Measurements from ENCODE around the gene UPK1A.

The UPK1A gene

DNA sequence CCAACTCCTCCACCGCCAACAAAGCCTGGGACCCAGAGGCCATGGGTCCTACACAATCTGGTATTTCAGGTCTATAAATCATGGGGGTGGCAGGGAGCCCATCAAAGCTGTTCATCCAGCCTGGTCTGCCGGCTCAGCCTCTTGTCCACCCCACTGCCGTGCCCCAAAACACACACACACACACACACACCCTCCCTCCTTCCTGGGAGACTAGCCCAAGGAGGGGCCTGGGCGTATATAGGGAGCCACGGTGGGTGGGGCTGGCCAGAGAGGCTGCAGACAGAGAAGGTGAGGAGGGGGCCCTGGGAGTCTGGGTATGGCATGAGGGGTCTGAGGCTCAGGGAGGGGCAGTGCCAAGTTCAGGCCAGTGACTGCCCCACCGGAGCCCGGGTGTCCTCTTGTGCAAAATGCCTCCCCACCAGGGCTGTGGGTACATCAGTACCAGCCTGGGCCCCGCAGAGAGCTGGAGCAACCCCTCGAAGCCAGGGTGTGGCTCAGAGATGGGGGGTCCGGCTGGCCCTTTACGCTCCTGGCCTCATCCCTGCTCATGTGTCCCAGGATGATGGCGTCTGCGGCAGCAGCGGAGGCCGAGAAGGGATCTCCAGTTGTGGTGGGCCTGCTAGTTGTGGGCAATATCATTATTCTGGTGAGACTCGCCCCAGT is at the start of gene UPK1A:
Gene UPK1A (plus strand): TSS at position 267 of the 663 bp plus-strand sequence. CDS start 296 bp downstream, at position 563.
- DNase-seq (ENCODE audit: low spot score) = no peak

DNA sequence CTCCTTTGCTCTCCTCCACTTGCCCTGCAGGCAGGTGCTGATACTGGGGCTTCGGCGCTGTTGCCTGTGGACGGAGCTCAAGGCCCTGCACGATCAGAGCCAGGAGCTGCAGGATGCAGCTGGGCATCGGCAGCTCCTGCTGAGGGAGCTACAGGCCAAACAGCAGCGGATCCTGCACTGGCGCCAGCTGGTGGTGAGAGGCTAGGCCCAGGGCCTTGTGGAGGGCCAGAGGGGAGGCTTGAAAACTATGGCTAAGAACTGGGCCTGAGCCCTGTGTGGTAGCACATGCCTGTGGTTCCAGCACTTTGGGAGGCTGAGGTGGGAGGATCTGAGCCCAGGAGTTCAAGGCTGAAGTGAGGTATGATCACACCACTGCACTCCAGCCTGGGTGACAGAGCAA is 47.5 kb upstream of the UPK1A start:
- no peak for DNase-seq (ENCODE audit: low spot score)

DNA sequence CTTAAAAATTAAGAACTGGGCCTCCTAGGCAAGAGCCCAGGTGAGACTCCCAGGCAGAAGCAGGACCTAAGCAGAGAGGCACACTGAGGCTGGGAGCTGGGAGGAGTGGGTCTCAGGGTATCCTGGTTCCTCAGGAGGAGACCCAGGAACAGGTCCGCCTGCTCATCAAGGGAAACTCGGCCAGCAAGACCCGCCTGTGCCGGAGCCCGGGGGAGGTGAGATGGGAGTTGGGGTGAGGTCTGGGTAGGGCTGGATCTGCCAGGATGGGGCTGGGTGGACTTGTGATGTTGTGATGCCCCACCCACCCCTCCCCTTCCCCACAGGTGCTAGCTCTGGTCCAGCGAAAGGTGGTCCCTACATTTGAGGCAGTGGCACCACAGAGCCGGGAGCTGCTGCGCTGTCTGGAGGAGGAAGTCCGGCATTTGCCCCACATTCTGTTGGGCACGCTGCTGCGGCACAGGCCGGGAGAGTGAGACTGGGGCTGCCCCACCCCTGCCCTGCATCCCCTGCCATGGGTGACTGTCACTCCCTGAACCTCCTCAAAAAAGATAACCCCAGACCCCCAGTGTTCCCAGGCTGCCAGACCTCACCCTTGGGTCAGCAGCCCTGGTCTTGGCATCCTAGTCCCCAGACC is 46.9 kb upstream of the UPK1A start:
- DNase-seq (ENCODE audit: low spot score) = no peak

DNA sequence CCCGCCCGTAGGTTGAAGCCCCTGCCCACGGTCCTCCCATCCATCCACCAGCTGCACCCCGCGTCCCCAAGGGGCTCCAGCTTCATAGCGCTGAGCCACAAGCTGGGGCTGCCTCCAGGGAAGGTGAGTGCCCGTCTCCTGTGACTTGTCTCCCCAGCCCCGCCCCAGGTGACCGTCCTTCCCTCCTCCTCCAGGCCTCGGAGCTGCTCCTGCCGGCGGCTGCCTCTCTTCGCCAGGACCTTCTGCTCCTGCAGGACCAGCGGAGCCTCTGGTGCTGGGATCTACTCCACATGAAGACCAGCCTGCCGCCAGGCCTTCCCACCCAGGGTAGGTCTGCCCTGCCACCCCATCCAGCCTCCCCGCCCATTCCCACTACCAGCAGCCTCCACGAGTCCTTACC is 46.3 kb upstream of the UPK1A start:
- no peak for DNase-seq (ENCODE audit: low spot score)

DNA sequence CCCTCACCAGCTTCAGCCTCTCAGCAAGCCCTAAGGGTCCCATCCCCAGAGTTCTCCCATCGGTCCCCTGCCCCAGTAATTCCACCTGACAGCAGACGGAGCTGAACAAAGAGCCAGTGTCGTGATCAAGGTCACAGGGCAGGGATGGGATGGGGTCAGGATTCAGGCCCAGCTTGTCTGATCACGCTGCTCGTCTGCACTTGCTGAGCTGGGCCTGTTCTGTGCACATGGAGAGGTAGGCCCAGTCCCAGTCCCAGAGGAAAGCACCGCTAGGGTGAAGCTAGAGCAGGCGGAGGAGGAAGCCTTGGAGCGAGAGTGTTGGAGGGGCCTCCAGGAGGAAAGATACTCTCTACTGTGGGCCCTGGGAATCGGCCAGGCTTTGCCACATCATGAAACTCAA is 44.6 kb upstream of the UPK1A start:
- no peak for DNase-seq (ENCODE audit: low spot score)

DNA sequence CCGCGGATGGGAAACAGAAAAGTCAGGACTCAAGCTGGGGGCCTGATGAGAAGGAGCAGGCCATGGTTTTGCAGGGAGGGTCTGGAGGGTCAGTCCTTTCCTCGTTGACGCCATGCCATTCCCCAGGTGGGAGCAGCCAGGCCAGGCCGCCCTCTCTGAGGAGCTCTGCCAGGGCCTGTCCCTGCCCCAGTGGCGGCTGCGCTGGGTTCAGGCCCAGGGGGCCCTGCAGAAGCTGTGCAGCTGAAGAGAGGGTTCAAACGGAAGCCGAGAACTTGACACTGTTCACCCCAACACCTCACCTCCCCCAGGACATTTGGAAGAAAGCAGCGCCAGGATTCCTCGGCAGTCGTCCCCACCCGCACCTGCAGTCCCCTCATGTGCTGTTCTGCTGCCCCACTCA is 43.6 kb upstream of the UPK1A start:
- DNase-seq (ENCODE audit: low spot score) = no peak

DNA sequence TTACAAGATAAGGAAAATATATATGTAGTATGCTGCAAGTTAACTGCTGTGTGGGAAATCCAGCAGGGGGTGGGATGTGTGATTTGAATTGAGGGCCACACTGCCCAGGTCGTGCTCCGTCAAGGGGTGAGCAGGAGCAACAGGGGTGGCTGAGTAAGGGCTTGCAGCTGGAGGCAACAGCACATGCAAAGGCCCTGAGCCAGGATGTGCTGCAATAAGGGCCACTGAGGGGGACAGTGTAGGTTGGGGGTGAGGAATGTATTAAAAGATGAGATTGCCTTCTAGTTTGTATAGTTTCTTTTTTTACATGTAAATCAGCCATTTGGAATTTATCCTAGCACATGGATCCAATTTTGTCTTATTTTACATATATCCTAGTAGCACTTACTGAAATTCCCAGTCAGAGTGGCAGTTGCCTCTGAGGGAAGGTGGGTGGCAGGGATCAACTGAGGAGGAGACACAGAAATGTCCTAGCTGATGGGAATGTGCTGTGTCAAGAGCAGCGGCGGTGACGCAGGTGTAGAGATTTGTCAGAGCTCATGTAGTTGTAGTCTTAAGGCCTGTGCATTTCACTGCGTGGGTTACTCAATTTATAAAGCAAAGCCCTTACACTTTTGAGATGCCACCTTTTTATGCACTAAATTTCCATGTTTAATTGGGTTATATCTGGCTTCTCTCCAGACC is 42.8 kb upstream of the UPK1A start:
- DNase-seq (ENCODE audit: low spot score) = no peak

DNA sequence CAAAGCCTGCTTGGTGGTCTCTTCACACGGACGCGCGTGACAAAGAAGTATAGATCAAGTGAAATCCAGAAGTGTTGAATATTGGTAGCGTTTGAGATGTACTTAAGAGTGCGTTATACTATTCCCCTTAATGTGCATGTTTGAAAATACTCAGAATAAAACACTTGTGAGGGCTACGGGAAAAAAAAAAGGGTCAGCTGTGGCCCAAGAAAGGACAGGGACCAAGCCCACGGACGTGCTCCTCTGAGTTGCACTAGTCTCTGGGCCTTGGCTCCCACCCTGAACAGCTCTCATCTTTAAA is 38.1 kb upstream of the UPK1A start:
- DNase-seq (ENCODE audit: low spot score) = no peak

DNA sequence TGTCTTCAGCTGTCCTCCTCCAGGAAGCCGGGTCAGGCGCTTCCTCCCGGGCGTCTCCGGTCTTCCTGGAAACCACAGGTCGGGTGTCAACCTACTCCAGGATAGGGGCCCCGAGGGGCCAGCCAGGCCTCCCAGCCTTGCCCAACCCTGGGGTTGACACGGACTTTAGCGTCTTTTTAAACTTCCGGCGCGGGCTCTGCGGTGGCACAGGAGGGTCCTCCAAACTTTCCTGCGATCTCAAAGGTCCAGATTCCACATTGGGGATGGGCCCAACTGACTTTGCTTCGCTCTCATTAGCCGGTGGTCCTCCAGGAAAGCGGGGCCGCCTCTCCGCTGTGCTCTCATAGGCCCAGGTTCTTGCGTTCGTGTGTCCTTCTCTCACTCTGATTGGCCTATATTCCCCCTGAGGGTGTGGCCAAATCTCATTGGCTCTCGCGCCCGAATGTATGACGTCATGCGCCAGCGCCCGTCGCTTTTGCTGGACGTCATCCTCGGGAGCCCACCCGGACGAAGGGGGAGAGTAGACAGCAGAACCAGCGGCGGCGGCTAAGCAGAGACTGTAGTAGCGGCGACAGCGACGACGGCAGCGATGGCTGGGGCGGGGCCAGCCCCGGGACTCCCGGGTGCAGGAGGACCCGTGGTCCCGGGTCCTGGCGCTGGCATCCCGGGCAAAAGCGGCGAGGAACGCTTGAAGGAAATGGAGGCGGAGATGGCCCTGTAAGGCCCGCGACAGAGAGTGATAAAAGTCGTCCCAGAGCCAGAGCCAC is 37.6 kb upstream of the UPK1A start, which contains the start of gene RBM42:
Gene RBM42 (plus strand): TSS at position 472 of the 767 bp plus-strand sequence. CDS start 118 bp downstream, at position 590.
- DNase-seq (ENCODE audit: low spot score) = peak; percentile 99

DNA sequence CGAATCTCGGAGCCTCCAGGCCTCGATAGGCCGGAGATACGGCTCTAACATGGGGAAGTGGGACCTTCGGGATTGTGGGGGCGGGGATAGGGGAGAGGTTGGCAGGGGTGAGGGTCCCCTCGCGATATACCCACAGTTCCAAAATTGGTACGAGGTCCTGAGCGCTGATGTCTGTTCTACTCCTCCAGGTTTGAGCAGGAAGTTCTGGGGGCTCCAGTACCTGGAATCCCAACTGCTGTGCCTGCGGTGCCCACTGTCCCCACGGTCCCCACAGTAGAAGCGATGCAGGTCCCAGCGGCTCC is 37.0 kb upstream of the UPK1A start:
- no peak for DNase-seq (ENCODE audit: low spot score)

DNA sequence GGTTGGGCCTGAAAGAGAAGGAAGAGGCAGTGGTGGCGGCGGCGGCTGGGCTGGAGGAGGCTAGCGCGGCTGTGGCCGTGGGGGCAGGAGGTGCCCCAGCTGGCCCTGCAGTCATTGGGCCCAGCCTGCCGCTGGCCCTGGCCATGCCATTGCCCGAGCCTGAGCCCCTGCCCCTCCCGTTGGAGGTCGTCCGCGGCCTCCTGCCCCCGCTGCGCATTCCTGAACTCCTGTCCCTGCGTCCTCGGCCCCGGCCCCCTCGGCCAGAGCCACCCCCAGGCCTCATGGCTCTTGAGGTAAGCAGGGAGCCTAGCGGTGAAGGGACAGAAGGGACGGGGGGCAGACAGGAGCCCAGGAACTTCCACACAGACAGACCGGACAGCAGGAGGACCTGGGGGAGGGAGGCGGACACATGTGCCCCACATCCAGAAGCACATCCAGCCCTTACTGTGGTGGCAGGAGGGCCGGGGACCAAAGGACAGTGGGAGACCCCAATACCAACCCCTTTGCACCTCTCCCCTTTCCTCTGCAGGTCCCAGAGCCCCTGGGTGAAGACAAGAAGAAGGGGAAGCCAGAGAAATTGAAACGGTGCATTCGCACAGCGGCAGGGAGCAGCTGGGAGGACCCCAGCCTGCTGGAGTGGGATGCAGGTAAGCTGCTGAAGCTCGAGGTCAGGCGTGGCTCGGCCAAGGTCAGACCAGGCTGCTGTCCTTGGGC is 32.4 kb upstream of the UPK1A start:
- DNase-seq (ENCODE audit: low spot score) = no peak

DNA sequence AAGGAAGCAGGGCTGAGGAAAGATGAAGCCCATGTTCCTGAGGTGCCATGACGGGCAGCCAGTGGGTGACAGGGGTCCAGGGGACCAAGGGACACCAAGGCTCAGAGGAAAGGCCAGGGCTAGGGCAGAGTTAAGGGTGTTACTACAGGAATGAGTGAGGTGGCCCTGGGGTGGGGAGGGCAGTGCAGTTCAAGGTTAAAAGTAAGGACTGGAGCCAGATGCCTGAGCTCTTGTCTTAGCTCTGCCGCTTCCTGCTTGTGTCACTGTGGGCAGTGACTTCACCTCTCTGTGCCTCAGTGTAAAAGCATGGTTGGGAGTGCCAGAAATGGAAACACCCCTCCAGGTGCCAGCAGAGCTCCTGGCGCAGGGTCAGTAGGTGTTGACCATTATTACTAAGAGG is 29.7 kb upstream of the UPK1A start:
- no peak for DNase-seq (ENCODE audit: low spot score)

DNA sequence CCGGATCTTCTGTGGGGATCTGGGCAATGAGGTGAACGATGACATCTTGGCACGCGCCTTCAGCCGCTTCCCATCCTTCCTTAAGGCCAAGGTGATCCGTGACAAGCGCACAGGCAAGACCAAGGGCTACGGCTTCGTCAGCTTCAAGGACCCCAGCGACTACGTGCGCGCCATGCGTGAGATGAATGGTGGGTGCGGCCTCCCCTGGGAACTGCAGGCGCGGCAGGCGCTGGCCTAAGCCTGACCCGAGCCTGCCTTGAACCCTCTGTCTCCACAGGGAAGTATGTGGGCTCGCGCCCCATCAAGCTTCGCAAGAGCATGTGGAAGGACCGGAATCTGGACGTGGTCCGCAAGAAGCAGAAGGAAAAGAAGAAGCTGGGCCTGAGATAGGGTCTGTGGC is 29.2 kb upstream of the UPK1A start:
- DNase-seq (ENCODE audit: low spot score) = no peak

DNA sequence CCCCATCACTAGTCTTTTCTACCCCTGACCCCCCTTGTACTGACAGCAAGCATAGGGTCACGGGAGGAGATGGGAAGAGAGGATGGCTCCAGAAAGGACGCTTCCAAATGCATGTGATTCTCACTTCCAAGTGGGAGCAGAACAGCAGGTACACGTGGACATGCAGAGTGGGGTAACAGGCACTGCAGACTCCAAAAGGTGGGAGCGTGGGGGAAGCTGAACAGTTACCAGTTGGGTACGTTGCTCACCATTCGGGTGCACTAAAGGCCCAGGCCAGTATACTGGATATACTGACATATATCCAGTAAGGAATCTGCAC is 27.0 kb upstream of the UPK1A start:
- DNase-seq (ENCODE audit: low spot score) = no peak

DNA sequence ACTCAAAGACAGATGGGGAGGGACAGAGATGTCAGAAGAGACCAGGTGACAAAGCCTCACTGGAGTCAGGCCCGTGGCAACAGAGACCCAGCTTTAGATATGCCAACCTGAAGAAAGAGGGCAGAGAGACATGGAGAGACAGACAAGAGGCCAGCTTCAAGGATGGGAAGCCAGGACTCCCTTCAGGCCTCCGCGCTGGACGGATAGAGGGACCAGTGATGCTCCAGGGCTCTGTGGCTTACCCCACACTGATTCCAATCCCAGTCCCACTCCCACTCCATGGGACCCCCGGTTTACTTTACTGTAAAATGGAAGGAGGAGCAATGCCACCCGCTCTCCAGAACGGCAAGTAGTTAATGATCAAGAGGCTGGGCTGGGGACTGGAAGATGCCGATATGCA is 26.5 kb upstream of the UPK1A start:
- no peak for DNase-seq (ENCODE audit: low spot score)

DNA sequence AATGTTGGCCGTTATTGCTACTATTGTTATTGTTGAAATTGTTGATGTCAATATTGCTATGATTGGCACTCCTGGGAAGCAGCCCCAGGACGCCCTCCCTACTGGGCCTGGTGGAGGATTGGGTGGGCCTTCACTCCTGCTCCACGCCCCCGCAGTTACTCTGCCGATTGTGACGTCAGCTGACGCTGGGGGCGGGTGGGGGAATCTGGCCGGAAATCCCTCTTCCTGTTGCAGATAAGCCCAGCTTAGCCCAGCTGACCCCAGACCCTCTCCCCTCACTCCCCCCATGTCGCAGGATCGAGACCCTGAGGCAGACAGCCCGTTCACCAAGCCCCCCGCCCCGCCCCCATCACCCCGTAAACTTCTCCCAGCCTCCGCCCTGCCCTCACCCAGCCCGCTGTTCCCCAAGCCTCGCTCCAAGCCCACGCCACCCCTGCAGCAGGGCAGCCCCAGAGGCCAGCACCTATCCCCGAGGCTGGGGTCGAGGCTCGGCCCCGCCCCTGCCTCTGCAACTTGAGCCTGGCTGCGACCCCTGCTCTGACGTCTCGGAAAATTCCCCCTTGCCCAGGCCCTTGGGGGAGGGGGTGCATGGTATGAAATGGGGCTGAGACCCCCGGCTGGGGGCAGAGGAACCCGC is 24.7 kb upstream of the UPK1A start, which contains the start of gene ETV2:
Gene ETV2 (plus strand): TSS at position 231 of the 637 bp plus-strand sequence. CDS start 716 bp downstream, outside the sequence.
- DNase-seq (ENCODE audit: low spot score) = no peak

DNA sequence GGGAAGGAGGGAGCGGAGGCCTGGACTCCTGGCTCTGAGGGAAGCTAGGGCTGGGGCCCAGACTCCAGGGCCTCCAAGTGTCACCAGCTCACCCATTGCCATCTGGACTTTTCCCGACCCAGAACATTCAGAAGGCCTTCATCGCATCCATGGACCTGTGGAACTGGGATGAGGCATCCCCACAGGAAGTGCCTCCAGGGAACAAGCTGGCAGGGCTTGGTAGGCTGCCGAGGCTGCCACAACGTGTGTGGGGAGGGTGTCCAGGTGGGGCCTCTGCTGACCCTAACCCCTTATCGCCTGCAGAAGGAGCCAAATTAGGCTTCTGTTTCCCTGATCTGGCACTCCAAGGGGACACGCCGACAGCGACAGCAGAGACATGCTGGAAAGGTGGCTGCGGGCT is 24.0 kb upstream of the UPK1A start:
- DNase-seq (ENCODE audit: low spot score) = no peak

DNA sequence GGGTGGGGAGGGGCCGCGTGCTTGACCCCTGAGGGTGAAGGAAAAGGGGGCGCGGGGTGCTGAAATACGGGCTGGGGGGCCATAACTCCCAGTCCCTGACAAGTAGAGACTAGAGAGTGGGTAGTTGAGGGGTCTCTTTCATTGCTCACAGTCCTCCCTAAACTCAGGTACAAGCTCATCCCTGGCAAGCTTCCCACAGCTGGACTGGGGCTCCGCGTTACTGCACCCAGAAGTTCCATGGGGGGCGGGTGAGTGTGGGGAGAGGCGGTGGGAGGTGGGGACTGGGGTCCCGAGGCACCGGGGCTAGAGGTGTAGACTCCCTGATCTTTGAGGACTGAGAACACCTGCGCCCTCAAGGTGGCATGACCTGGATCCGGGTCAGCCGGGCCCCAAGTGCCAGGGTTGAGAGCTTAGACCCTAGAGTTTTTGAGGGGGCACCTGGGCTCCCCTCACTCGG is 23.5 kb upstream of the UPK1A start:
- DNase-seq (ENCODE audit: low spot score) = no peak

DNA sequence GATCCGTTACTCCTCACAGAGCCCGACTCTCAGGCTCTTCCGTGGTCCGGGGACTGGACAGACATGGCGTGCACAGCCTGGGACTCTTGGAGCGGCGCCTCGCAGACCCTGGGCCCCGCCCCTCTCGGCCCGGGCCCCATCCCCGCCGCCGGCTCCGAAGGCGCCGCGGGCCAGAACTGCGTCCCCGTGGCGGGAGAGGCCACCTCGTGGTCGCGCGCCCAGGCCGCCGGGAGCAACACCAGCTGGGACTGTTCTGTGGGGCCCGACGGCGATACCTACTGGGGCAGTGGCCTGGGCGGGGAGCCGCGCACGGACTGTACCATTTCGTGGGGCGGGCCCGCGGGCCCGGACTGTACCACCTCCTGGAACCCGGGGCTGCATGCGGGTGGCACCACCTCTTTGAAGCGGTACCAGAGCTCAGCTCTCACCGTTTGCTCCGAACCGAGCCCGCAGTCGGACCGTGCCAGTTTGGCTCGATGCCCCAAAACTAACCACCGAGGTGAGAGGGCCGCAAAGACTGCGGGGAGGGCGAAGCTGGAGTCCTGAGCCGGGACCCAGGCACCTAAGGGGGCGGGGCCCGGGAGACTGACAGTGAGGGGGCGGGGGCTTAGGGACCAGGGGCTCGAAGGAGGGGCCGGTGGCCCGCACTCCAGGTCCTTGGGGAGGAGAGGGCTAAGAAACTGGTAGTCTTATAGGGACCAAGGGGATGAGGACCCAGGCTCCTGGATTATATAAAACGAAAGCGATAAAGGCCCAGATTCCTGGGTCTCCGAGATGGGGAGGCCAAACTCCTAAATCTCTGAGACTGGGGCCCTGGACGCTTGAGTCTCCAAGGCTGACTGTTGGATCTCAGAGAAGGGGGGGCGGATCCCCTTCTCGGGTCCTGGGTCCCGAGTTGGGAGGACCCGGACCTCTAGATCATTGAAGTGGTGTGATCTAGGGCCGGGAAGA is 22.8 kb upstream of the UPK1A start:
- DNase-seq (ENCODE audit: low spot score) = peak; percentile 79

DNA sequence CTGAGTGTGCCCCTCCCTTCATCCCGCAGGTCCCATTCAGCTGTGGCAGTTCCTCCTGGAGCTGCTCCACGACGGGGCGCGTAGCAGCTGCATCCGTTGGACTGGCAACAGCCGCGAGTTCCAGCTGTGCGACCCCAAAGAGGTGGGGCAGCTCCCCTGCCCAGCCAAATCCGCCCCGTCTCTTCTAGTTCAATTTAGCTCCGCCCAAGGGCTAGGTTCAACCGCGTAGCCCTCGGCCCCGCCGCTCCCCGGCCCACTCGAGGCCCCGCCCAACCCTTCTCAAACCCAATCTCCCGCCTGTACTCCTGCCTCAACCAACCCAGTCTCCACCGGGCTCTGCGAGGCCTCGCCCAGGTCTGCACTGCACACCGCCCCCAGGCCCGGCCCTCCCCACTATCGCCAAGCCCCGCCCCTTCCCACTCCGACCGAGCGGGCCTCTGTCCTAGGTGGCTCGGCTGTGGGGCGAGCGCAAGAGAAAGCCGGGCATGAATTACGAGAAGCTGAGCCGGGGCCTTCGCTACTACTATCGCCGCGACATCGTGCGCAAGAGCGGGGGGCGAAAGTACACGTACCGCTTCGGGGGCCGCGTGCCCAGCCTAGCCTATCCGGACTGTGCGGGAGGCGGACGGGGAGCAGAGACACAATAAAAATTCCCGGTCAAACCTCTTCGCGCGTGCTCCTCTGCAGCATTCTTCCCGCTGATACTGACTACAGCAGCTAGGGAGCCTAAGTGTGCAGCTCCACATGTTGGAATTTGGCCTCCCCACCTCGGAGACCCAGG is 21.9 kb upstream of the UPK1A start:
- DNase-seq (ENCODE audit: low spot score) = peak; percentile 98

Data from activated CD4-positive, alpha-beta T cell treated with anti-CD3 and anti-CD28 coated beads, Interleukin-2, Interleukin-4, amounts not matched to agents 100 ng/mL and 50 ng/mL, durations not matched to agents 16 hours and 8 hours (primary cell).